B cell (primary cell): ENCODE data around the gene VPS11.

Experiments
- EZH2 ChIP-seq: IDR thresholded peaks from 2 replicates; pipeline ENCODE4 v1.6.1; 2012; ENCODE audit warnings: borderline replicate concordance, low read depth, mild to moderate bottlenecking, moderate library complexity, low read length; ENCODE audit not compliant: insufficient read depth, poor library complexity, severe bottlenecking
- TF ChIP-seq, protein P1 (sequence below): fragments of 200-600 bp; IDR thresholded peaks from one replicate; pipeline ENCODE4 v1.8.0; 2022; ENCODE audit warnings: antibody characterized with exemption, mild to moderate bottlenecking

DNA sequence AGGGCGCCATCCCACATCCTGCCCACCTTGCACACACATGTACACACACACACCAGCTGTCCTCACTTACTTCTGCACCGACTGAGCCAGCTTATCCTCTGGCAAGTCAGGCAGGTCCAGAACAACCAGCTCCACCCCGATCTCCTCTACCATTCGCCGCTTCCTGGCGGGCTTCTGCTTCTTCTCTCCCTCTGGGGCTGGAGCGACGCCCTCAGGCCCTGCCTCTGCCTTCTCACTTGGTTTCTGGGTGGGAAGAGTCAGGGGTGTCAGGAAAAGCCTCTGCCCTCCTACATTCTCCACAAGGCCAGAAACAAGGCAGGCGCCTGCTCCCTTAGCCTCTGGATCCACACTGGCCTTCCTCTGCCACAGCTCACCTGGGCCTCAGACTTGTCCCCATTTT lies 19.0 kb upstream of the VPS11 start:
- TF ChIP-seq, protein P1, sequence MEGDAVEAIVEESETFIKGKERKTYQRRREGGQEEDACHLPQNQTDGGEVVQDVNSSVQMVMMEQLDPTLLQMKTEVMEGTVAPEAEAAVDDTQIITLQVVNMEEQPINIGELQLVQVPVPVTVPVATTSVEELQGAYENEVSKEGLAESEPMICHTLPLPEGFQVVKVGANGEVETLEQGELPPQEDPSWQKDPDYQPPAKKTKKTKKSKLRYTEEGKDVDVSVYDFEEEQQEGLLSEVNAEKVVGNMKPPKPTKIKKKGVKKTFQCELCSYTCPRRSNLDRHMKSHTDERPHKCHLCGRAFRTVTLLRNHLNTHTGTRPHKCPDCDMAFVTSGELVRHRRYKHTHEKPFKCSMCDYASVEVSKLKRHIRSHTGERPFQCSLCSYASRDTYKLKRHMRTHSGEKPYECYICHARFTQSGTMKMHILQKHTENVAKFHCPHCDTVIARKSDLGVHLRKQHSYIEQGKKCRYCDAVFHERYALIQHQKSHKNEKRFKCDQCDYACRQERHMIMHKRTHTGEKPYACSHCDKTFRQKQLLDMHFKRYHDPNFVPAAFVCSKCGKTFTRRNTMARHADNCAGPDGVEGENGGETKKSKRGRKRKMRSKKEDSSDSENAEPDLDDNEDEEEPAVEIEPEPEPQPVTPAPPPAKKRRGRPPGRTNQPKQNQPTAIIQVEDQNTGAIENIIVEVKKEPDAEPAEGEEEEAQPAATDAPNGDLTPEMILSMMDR: no peak
- no peak for TF ChIP-seq EZH2
